ENCODE results near the gene AGO3. TPM values are rescaled to one million over a fixed set of nuclear protein-coding genes. Genes with fewer than 3 reads are reported as not detected.
A peak's percentile ranks its signal among the peaks of the same experiment; 100 is the strongest.

The AGO3 gene
- total and polyA plus RNA-seq, 10 of the 15 experiments (the other 5 are each of a cell fraction or from before 2014, with no cell fraction given), result 3.9 to 35.2 (median 12.5) TPM

- Histone ChIP-seq H3K4me2 (ENCODE audit: control insufficient read depth, insufficient read depth) (no peak overlapping the region), H2AFZ (ENCODE audit: control insufficient read depth, low read depth, low read length) (no peak overlapping the region), H3K36me3 (ENCODE audit: control insufficient read depth in 2 of 2, insufficient read depth in 2 of 2, low read length in 1 of 2) (peaks cover 1 to 3% of the 10 kb centered on the region in 2 experiments; a peak in 2 of 4 replicates), H3K27ac (ENCODE audit: control insufficient read depth, insufficient read depth) (no peak overlapping the region), H3K9me3 (replicated peaks; ENCODE audit: control insufficient read depth, insufficient read depth, low read length) (no peaks in the 10 kb centered on the region), H3K79me2 (ENCODE audit: control insufficient read depth, insufficient read depth, low read length) (peaks cover 11% of the 10 kb centered on the region), H3K4me3 (no peak overlapping the region), H3K27me3 (replicated peaks in 1 of 2; ENCODE audit: control insufficient read depth in 2 of 2, insufficient read depth in 2 of 2, low read length in 1 of 2) (no peaks in the 10 kb centered on the region), H3K4me1 (ENCODE audit: control insufficient read depth, insufficient read depth, low read length) (0 out of 2 replicates have a peak, but pooled peaks cover 3% of the 10 kb centered on the region), H4K20me1 (ENCODE audit: control insufficient read depth, insufficient read depth) (no peaks in the 10 kb centered on the region), H3K9ac (ENCODE audit: control insufficient read depth, insufficient read depth, low read length) (no peak overlapping the region)
- FAIRE-seq, result no peak
- in situ Hi-C loops (cut with MboI) (no loop called here), intact Hi-C loops (cut with micrococcal nuclease; ENCODE audit: unreplicated experiment) (no loop called here)
- ChIA-PET POLR2A (interaction anchor here (0.6 kb wide), 1 partner anchor 138 kb away, joined by 3 read pairs; no protein-coding TSS in a partner anchor), SMC1A (ENCODE audit: uncharacterized antibody, unreplicated experiment) (interaction anchor here (0.6 kb wide), 1 partner anchor 297 kb away, joined by 3 read pairs; no protein-coding TSS in a partner anchor), CTCF (interaction anchor here (1.4 kb wide), 1 partner anchor 63 kb away, joined by 4 read pairs; no protein-coding TSS in a partner anchor), RAD21 (ENCODE audit: unreplicated experiment) (interaction anchor here (0.5 kb wide), 1 partner anchor 247 kb away, joined by 3 read pairs; no protein-coding TSS in a partner anchor)
- WGBS (ENCODE audit: insufficient coverage, insufficient replicate concordance, low lambda C conversion rate, missing lambda C conversion rate), result 69% methylated on average over 2 of the region's 2 CpGs
- no peak for TF ChIP-seq ZNF24 (IDR thresholded peaks at IDR 0.05)
- no peak for TF ChIP-seq RBBP5 (conservative IDR thresholded peaks at IDR 0.05)
- TF ChIP-seq CBX5 (IDR thresholded peaks at IDR 0.05; ENCODE audit: low read depth), result no peak
- TF ChIP-seq ZNF622 (IDR thresholded peaks at IDR 0.05), result no peak
- TF ChIP-seq HDGF (IDR thresholded peaks at IDR 0.05), result no peak
- peak; percentile 27; the same call in 1 of the 2 replicates for TF ChIP-seq ATF7 (IDR thresholded peaks at IDR 0.05; ENCODE audit: low read depth)
- no peak for TF ChIP-seq CBFB (IDR thresholded peaks at IDR 0.05; ENCODE audit: low read depth)
- no peak for TF ChIP-seq JUND (IDR thresholded peaks at IDR 0.05; ENCODE audit: low read depth, low read length)
- no TSS peak for BruUV-seq (replicated peaks)
- ATAC-seq, result no peak
- no peak for DNase-seq (ENCODE audit: low read depth, low spot score)
Measured at GRCh38 chr1:35945327-35945726, 14.4 kb downstream of the AGO3 start.

- no peak overlapping the region for H3K27ac ChIP-seq (ENCODE audit: control insufficient read depth, insufficient read depth)
- ChIA-PET POLR2A (no interaction called here), SMC1A (ENCODE audit: uncharacterized antibody, unreplicated experiment) (no interaction called here), RAD21 (ENCODE audit: unreplicated experiment) (no interaction called here), CTCF (no interaction called here)
- H2AFZ ChIP-seq (ENCODE audit: control insufficient read depth, low read depth, low read length), result no peak overlapping the region
- intact Hi-C loops (cut with micrococcal nuclease; ENCODE audit: unreplicated experiment), result no loop called here
- no peak overlapping the region for H3K9ac ChIP-seq (ENCODE audit: control insufficient read depth, insufficient read depth, low read length)
- H3K79me2 ChIP-seq (ENCODE audit: control insufficient read depth, insufficient read depth, low read length), result peaks cover 3% of the 10 kb centered on the region
- peaks cover 0 to 1% of the 10 kb centered on the region in 2 experiments; a peak in 2 of 4 replicates for H3K36me3 ChIP-seq (ENCODE audit: control insufficient read depth in 2 of 2, insufficient read depth in 2 of 2, low read length in 1 of 2)
- FAIRE-seq (no peak), DNase-seq (ENCODE audit: low read depth, low spot score) (no peak), ATAC-seq (no peak)
- WGBS (ENCODE audit: insufficient coverage, insufficient replicate concordance, low lambda C conversion rate, missing lambda C conversion rate), result 94% methylated on average over 2 of the region's 2 CpGs
- TF ChIP-seq ATF3 (IDR thresholded peaks at IDR 0.05; ENCODE audit: borderline replicate concordance, extremely low read depth, low read depth, low read length) (no peak), DPF2 (IDR thresholded peaks at IDR 0.05) (no peak), SMAD5 (IDR thresholded peaks at IDR 0.05; ENCODE audit: low read depth) (no peak), EP300 (IDR thresholded peaks at IDR 0.05; ENCODE audit: borderline replicate concordance in 1 of 2, control insufficient read depth in 1 of 2, low read depth in 2 of 2, low read length in 2 of 2) (no peak), JUND (IDR thresholded peaks at IDR 0.05; ENCODE audit: low read depth, low read length) (no peak), NFXL1 (IDR thresholded peaks at IDR 0.05; ENCODE audit: borderline replicate concordance) (no peak), CHD4 (IDR thresholded peaks at IDR 0.05) (no peak), EED (IDR thresholded peaks at IDR 0.05; ENCODE audit: low read depth) (no peak), PBX3 (IDR thresholded peaks at IDR 0.05; ENCODE audit: insufficient replicate concordance, low read depth, low read length) (no peak), RBBP5 (conservative IDR thresholded peaks at IDR 0.05) (no peak), KLF5 (IDR thresholded peaks at IDR 0.05; ENCODE audit: partially characterized antibody) (no peak)
- H3K27me3 ChIP-seq (replicated peaks in 1 of 2; ENCODE audit: control insufficient read depth in 2 of 2, insufficient read depth in 2 of 2, low read length in 1 of 2), result no peaks in the 10 kb centered on the region
- H4K20me1 ChIP-seq (ENCODE audit: control insufficient read depth, insufficient read depth), result no peaks in the 10 kb centered on the region
- no peak overlapping the region for H3K4me2 ChIP-seq (ENCODE audit: control insufficient read depth, insufficient read depth)
- H3K9me3 ChIP-seq (replicated peaks; ENCODE audit: control insufficient read depth, insufficient read depth, low read length), result no peaks in the 10 kb centered on the region
- no peak overlapping the region for H3K4me3 ChIP-seq
- 0 out of 2 replicates have a peak, but pooled peaks cover 3% of the 10 kb centered on the region for H3K4me1 ChIP-seq (ENCODE audit: control insufficient read depth, insufficient read depth, low read length)
- BruUV-seq (replicated peaks), result no TSS peak
- in situ Hi-C loops (cut with MboI), result no loop called here
Measured at GRCh38 chr1:35947547-35947946, 16.6 kb downstream of the AGO3 start.
